Measurements from ENCODE around the gene CIAO3. TPM values are rescaled to one million over a fixed set of nuclear protein-coding genes. Genes with fewer than 3 reads are reported as not detected.
A peak's percentile ranks its signal among the peaks of the same experiment; 100 is the strongest.

CIAO3 gene
- total RNA-seq, 1 experiment from 2014 or later, result 31.5 TPM

GRCh38 chr16:740459-740763 lies 386 bp downstream of the CIAO3 start:
- DNase-seq, result no peak
- H3K27me3 ChIP-seq, result no peaks in the 10 kb centered on the region; the same call in 1 of the 2 replicates
- no peaks in the 10 kb centered on the region for H3K4me1 ChIP-seq
- no peaks in the 10 kb centered on the region for H3K9me3 ChIP-seq (replicated peaks)
- H3K36me3 ChIP-seq, result no peaks in the 10 kb centered on the region
- peak overlapping the region; percentile 56 for H3K27ac ChIP-seq
- peak overlapping the region; percentile 85 for H3K4me3 ChIP-seq

GRCh38 chr16:739560-740458 lies 988 bp downstream of the CIAO3 start:
- Histone ChIP-seq H3K27ac (no peak overlapping the region), H3K9me3 (replicated peaks) (no peaks in the 10 kb centered on the region), H3K27me3 (no peaks in the 10 kb centered on the region; the same call in 1 of the 2 replicates), H3K4me3 (peak overlapping the region; percentile 85), H3K4me1 (no peaks in the 10 kb centered on the region), H3K36me3 (no peaks in the 10 kb centered on the region)
- DNase-seq, result peak; percentile 1 to 33

- Histone ChIP-seq H3K27me3 (no peaks in the 10 kb centered on the region), H3K4me3 (no peak overlapping the region), H3K36me3 (0 out of 2 replicates have a peak, but pooled peaks cover 2% of the 10 kb centered on the region), H3K4me1 (no peaks in the 10 kb centered on the region), H3K27ac (no peak overlapping the region), H3K9me3 (replicated peaks) (no peaks in the 10 kb centered on the region)
- no peak for DNase-seq
Measured at GRCh38 chr16:736936-737481, 3.8 kb downstream of the CIAO3 start.

GRCh38 chr16:735982-736453 lies 4.8 kb downstream of the CIAO3 start:
- H3K27me3 ChIP-seq, result no peaks in the 10 kb centered on the region
- DNase-seq, result no peak

GRCh38 chr16:734981-735881 lies 5.6 kb downstream of the CIAO3 start:
- peak in 1 of 2 experiments; percentile 1 for DNase-seq
- Histone ChIP-seq H3K36me3 (0 out of 2 replicates have a peak, but pooled peaks cover 2% of the 10 kb centered on the region), H3K9me3 (replicated peaks) (no peaks in the 10 kb centered on the region)

More at GRCh38 chr16:735982-736453, 4.8 kb downstream of the CIAO3 start:
- Histone ChIP-seq H3K36me3 (0 out of 2 replicates have a peak, but pooled peaks cover 2% of the 10 kb centered on the region), H3K9me3 (replicated peaks) (no peaks in the 10 kb centered on the region), H3K27ac (no peak overlapping the region), H3K4me3 (no peak overlapping the region), H3K4me1 (no peaks in the 10 kb centered on the region)

GRCh38 chr16:734208-734980 lies 6.4 kb downstream of the CIAO3 start:
- Histone ChIP-seq H3K9me3 (replicated peaks) (no peaks in the 10 kb centered on the region), H3K4me3 (no peak overlapping the region), H3K27ac (no peak overlapping the region), H3K36me3 (0 out of 2 replicates have a peak, but pooled peaks cover 2% of the 10 kb centered on the region), H3K27me3 (no peaks in the 10 kb centered on the region), H3K4me1 (no peaks in the 10 kb centered on the region)
- no peak for DNase-seq

More at GRCh38 chr16:734981-735881, 5.6 kb downstream of the CIAO3 start:
- no peaks in the 10 kb centered on the region for H3K4me1 ChIP-seq
- no peaks in the 10 kb centered on the region for H3K27me3 ChIP-seq
- H3K4me3 ChIP-seq, result no peak overlapping the region
- no peak overlapping the region for H3K27ac ChIP-seq

- Histone ChIP-seq H3K9me3 (replicated peaks) (no peaks in the 10 kb centered on the region), H3K27ac (no peak overlapping the region), H3K4me1 (peaks cover under 1% of the 10 kb centered on the region; the same call in 1 of the 2 replicates), H3K27me3 (no peaks in the 10 kb centered on the region), H3K4me3 (no peak overlapping the region), H3K36me3 (0 out of 2 replicates have a peak, but pooled peaks cover 2% of the 10 kb centered on the region)
- peak in 1 of 2 experiments; percentile 40 for DNase-seq
Measured at GRCh38 chr16:733382-734207, 7.2 kb downstream of the CIAO3 start.

GRCh38 chr16:732936-733335 lies 7.9 kb downstream of the CIAO3 start:
- H3K36me3 ChIP-seq, result 0 out of 2 replicates have a peak, but pooled peaks cover 2% of the 10 kb centered on the region
- DNase-seq, result no peak

GRCh38 chr16:732332-732731 lies 8.5 kb downstream of the CIAO3 start:
- H3K27me3 ChIP-seq, result no peaks in the 10 kb centered on the region
- peaks cover 4% of the 10 kb centered on the region; the same call in 1 of the 2 replicates for H3K4me1 ChIP-seq
- no peaks in the 10 kb centered on the region for H3K9me3 ChIP-seq (replicated peaks)
- H3K36me3 ChIP-seq, result 0 out of 2 replicates have a peak, but pooled peaks cover 2% of the 10 kb centered on the region
- peak in 1 of 2 experiments; percentile 1 for DNase-seq
- H3K4me3 ChIP-seq, result no peak overlapping the region
- H3K27ac ChIP-seq, result no peak overlapping the region

More at GRCh38 chr16:732936-733335, 7.9 kb downstream of the CIAO3 start:
- no peaks in the 10 kb centered on the region for H3K27me3 ChIP-seq
- no peaks in the 10 kb centered on the region for H3K9me3 ChIP-seq (replicated peaks)
- no peak overlapping the region for H3K4me3 ChIP-seq
- peaks cover 3% of the 10 kb centered on the region; the same call in 1 of the 2 replicates for H3K4me1 ChIP-seq
- no peak overlapping the region for H3K27ac ChIP-seq

GRCh38 chr16:730666-731509 lies 9.9 kb downstream of the CIAO3 start:
- H3K27me3 ChIP-seq, result no peaks in the 10 kb centered on the region
- no peaks in the 10 kb centered on the region for H3K9me3 ChIP-seq (replicated peaks)
- DNase-seq, result peak in 1 of 2 experiments; percentile 3
- H3K4me3 ChIP-seq, result no peak overlapping the region
- H3K27ac ChIP-seq, result no peak overlapping the region
- H3K36me3 ChIP-seq, result 0 out of 2 replicates have a peak, but pooled peaks cover 2% of the 10 kb centered on the region
- H3K4me1 ChIP-seq, result peaks cover 6% of the 10 kb centered on the region; the same call in 1 of the 2 replicates

- H3K9me3 ChIP-seq (replicated peaks), result no peaks in the 10 kb centered on the region
- H3K36me3 ChIP-seq, result 0 out of 2 replicates have a peak, but pooled peaks cover 2% of the 10 kb centered on the region
- H3K4me3 ChIP-seq, result no peak overlapping the region
- H3K27ac ChIP-seq, result no peak overlapping the region
- peaks cover 6% of the 10 kb centered on the region; the same call in 1 of the 2 replicates for H3K4me1 ChIP-seq
- peak in 1 of 2 experiments; percentile 3 for DNase-seq
- H3K27me3 ChIP-seq, result no peaks in the 10 kb centered on the region
Measured at GRCh38 chr16:729768-730665, 10.8 kb downstream of the CIAO3 start.
